ENCODE results near the gene ZNF219. TPM values are rescaled to one million over a fixed set of nuclear protein-coding genes. Genes with fewer than 3 reads are reported as not detected.
A peak's percentile ranks its signal among the peaks of the same experiment; 100 is the strongest.

Gene ZNF219
- total RNA-seq, 1 donor from 2014 or later = 31.9 TPM

- no peak within 1 kb of the TSS for H3K27ac ChIP-seq (ENCODE audit: low read depth, low read length)
- peak within 1 kb of the TSS; percentile 85 for H3K27ac Mint-ChIP-seq (ENCODE audit: unreplicated experiment)
- DNase-seq (ENCODE audit: low read depth) (peak; percentile 54), FAIRE-seq (no peak)
- peaks cover 49% of the 10 kb centered on the region for H3K4me1 Mint-ChIP-seq (ENCODE audit: low read depth, unreplicated experiment)
- peak within 1 kb of the TSS; percentile 37 for H3K4me2 ChIP-seq (ENCODE audit: low read length)
- H3K79me2 ChIP-seq (ENCODE audit: insufficient read depth, low read length) = no peaks in the 10 kb centered on the region
- no peaks in the 10 kb centered on the region for H4K20me1 ChIP-seq (ENCODE audit: insufficient read depth, low read length)
- no peak within 1 kb of the TSS for H3K9ac ChIP-seq (ENCODE audit: low read length)
- no peaks in the 10 kb centered on the region for H3K36me3 Mint-ChIP-seq (ENCODE audit: low read depth, unreplicated experiment)
- H3K9me3 ChIP-seq (ENCODE audit: insufficient read depth, low read depth, low read length) = no peaks in the 10 kb centered on the region
- no peaks in the 10 kb centered on the region for H3K36me3 ChIP-seq (ENCODE audit: insufficient read depth, low read length)
- peak within 1 kb of the TSS; percentile 20 for H3K4me3 Mint-ChIP-seq (ENCODE audit: unreplicated experiment)
- H3K4me3 ChIP-seq (ENCODE audit: insufficient read depth, low read depth, low read length) = no peak within 1 kb of the TSS
- no peaks in the 10 kb centered on the region for H3K27me3 Mint-ChIP-seq (ENCODE audit: low read depth, unreplicated experiment)
- H3K4me1 ChIP-seq (ENCODE audit: insufficient read depth, low read length) = peaks cover 14% of the 10 kb centered on the region
- no peaks in the 10 kb centered on the region for H3K27me3 ChIP-seq (ENCODE audit: insufficient read depth, low read length)
- H3K9me3 Mint-ChIP-seq (ENCODE audit: unreplicated experiment) = no peaks in the 10 kb centered on the region
- TF ChIP-seq CTCF (IDR thresholded peaks at IDR 0.05; ENCODE audit: insufficient read depth, low read depth, low read length) (no peak), EZH2 (IDR thresholded peaks at IDR 0.05; ENCODE audit: insufficient read depth, low read length) (no peak)
- no peak within 1 kb of the TSS for H2AFZ ChIP-seq (ENCODE audit: low read depth, low read length)
Measured at GRCh38 chr14:21057803-21058675, 40.4 kb downstream of the ZNF219 start, which contains the start of gene RNASE8. Gene RNASE8 (plus strand): TSS chr14:21057822. CDS start chr14:21057893, 71 bp downstream.

GRCh38 chr14:21056520-21057163 is 41.8 kb downstream of the ZNF219 start:
- no peaks in the 10 kb centered on the region for H3K79me2 ChIP-seq (ENCODE audit: insufficient read depth, low read length)
- H3K4me1 ChIP-seq (ENCODE audit: insufficient read depth, low read length) = peaks cover 12% of the 10 kb centered on the region
- Mint-ChIP-seq H3K4me1 (ENCODE audit: low read depth, unreplicated experiment) (peaks cover 40% of the 10 kb centered on the region), H3K36me3 (ENCODE audit: low read depth, unreplicated experiment) (no peaks in the 10 kb centered on the region), H3K27me3 (ENCODE audit: low read depth, unreplicated experiment) (no peaks in the 10 kb centered on the region), H3K27ac (ENCODE audit: unreplicated experiment) (no peak overlapping the region), H3K4me3 (ENCODE audit: unreplicated experiment) (no peak overlapping the region), H3K9me3 (ENCODE audit: unreplicated experiment) (no peaks in the 10 kb centered on the region)
- H3K4me2 ChIP-seq (ENCODE audit: low read length) = no peak overlapping the region
- H3K27me3 ChIP-seq (ENCODE audit: insufficient read depth, low read length) = no peaks in the 10 kb centered on the region
- H3K9ac ChIP-seq (ENCODE audit: low read length) = no peak overlapping the region
- DNase-seq (ENCODE audit: low read depth) (no peak), FAIRE-seq (no peak)
- no peaks in the 10 kb centered on the region for H3K9me3 ChIP-seq (ENCODE audit: insufficient read depth, low read depth, low read length)
- H4K20me1 ChIP-seq (ENCODE audit: insufficient read depth, low read length) = no peaks in the 10 kb centered on the region
- no peak for TF ChIP-seq CTCF (IDR thresholded peaks at IDR 0.05; ENCODE audit: insufficient read depth, low read depth, low read length)
- TF ChIP-seq EZH2 (IDR thresholded peaks at IDR 0.05; ENCODE audit: insufficient read depth, low read length) = no peak
- H3K36me3 ChIP-seq (ENCODE audit: insufficient read depth, low read length) = no peaks in the 10 kb centered on the region
- H2AFZ ChIP-seq (ENCODE audit: low read depth, low read length) = no peak overlapping the region
- no peak overlapping the region for H3K27ac ChIP-seq (ENCODE audit: low read depth, low read length)
- no peak overlapping the region for H3K4me3 ChIP-seq (ENCODE audit: insufficient read depth, low read depth, low read length)
